A673 (cell line): ENCODE data around the gene DSTN.

Experiments
- EZH2 ChIP-seq: fragments of 200-600 bp; sonication (generic); IDR thresholded peaks from 2 replicates; pipeline ENCODE4 v1.6.1; 2017; ENCODE audit warnings: borderline replicate concordance, low read depth, mild to moderate bottlenecking, mixed read lengths, antibody characterized with exemption, low read length; ENCODE audit not compliant: poor library complexity, severe bottlenecking
- TF ChIP-seq, protein P1 (sequence below): fragments of 300-800, 200-600 bp; sonication (generic); conservative IDR thresholded peaks from 2 replicates; pipeline ENCODE4 v1.5.1; 2017; ENCODE audit warnings: low read depth, mild to moderate bottlenecking, antibody characterized with exemption, low read length, moderate library complexity, mixed read lengths

DNA sequence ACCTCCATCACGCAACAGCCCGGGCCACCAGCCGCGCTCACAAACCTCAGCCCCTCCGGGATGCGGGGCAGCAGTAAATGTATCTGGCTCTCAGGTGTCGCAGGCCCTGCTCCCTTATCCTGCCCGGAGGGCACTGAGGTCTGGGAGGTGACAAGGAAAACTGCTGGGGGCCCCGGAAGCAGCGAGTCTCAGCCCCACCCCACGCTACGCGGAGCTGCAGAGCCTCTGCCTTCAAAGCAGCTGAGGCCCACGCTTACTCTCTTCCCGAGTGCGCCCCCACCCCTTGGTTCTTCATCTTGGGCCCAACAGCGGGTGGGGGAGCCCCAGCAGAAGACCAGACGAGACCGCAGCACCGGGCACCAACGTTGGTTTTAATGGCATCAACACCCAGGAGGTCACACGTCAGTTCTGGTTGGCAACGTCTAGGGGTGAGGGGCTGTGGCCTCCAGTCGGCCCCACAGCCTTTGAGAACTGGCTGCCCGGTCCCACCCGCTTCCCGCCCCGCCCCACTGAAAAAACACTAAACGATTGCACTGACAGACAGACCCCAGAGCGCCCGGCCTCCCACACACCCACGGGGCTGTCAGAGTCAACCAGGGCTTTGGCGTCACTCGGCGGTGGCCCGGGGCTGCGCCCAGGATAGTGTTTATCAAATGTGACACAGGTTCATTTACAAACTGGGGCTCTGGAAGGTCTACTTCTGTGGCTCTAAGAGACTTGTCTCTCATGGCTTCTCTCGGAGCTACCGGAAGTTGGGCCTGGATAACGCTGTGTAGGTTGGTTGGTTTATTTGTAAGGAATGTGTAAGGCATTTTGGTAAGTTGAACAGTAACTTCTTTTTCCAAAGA, 43.7 kb downstream of the DSTN start:
- TF ChIP-seq, protein P1, sequence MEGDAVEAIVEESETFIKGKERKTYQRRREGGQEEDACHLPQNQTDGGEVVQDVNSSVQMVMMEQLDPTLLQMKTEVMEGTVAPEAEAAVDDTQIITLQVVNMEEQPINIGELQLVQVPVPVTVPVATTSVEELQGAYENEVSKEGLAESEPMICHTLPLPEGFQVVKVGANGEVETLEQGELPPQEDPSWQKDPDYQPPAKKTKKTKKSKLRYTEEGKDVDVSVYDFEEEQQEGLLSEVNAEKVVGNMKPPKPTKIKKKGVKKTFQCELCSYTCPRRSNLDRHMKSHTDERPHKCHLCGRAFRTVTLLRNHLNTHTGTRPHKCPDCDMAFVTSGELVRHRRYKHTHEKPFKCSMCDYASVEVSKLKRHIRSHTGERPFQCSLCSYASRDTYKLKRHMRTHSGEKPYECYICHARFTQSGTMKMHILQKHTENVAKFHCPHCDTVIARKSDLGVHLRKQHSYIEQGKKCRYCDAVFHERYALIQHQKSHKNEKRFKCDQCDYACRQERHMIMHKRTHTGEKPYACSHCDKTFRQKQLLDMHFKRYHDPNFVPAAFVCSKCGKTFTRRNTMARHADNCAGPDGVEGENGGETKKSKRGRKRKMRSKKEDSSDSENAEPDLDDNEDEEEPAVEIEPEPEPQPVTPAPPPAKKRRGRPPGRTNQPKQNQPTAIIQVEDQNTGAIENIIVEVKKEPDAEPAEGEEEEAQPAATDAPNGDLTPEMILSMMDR, result no peak
- no peak for TF ChIP-seq EZH2
